H1 (cell line): ENCODE results near the gene TMEM250. TPM values are rescaled to one million over a fixed set of nuclear protein-coding genes. Genes with fewer than 3 reads are reported as not detected.

Experiments
- CTCF ChIA-PET: fragments of 300-600 bp; sonication (Branson Sonifier 250); formaldehyde crosslinking; loops from one replicate; lab custom pipeline; 2021; ENCODE audit not compliant: partially characterized antibody; lab: Charles Lee
- POLR2A ChIA-PET: fragments of 300-600 bp; sonication (Branson Sonifier 250); formaldehyde crosslinking; loops from one replicate; lab custom pipeline; 2021; ENCODE audit warnings: inconsistent platforms; ENCODE audit not compliant: partially characterized antibody; lab: Charles Lee
- DNase-seq, 2 experiments: peaks; one replicate each; pipeline versions ENCODE4 v3.0.0 to v3.0.0-alpha.2; 2010 to 2022; ENCODE audit warnings: low spot score in 2 of 2, low read depth in 1 of 2, mixed read lengths in 1 of 2
- FAIRE-seq: peaks from 2 replicates; lab custom pipeline; 2011; peaks lifted over from hg19 to GRCh38; lab: Jason Lieb, UNC
- H2AFZ ChIP-seq: 2 replicates; pipeline ENCODE4 v1.8.1; 2012; ENCODE audit warnings: low read length, inconsistent platforms
- H2AK5ac ChIP-seq: 2 replicates; pipeline ENCODE4 v1.6.1; 2013; ENCODE audit warnings: low read depth, low read length
- H2BK120ac ChIP-seq: replicated peaks from 2 replicates; pipeline ENCODE3; 2013; ENCODE audit warnings: low read depth, low read length, inconsistent platforms
- H2BK12ac ChIP-seq: 2 replicates; pipeline ENCODE4 v1.6.1; 2013; ENCODE audit warnings: low read depth, low read length
- H2BK15ac ChIP-seq: 2 replicates; pipeline ENCODE4 v1.6.1; 2013; ENCODE audit warnings: low read length
- H2BK20ac ChIP-seq: 2 replicates; pipeline ENCODE4 v1.6.1; 2013; ENCODE audit warnings: low read length
- H2BK5ac ChIP-seq: 2 replicates; pipeline ENCODE4 v1.6.1; 2013; ENCODE audit warnings: low read depth, low read length
- H3K14ac ChIP-seq: 2 replicates; pipeline ENCODE4 v1.6.1; 2013; ENCODE audit warnings: inconsistent platforms; ENCODE audit not compliant: insufficient read length
- H3K18ac ChIP-seq: 2 replicates; pipeline ENCODE4 v1.6.1; 2013; ENCODE audit warnings: low read length; ENCODE audit errors: extremely low read depth
- H3K23ac ChIP-seq: 2 replicates; pipeline ENCODE4 v1.6.1; 2013; ENCODE audit warnings: inconsistent platforms; ENCODE audit not compliant: insufficient read length
- H3K23me2 ChIP-seq: 2 replicates; pipeline ENCODE4 v1.6.1; 2013; ENCODE audit warnings: low read depth, low read length
- H3K27ac ChIP-seq: 2 replicates; pipeline ENCODE4 v1.6.1; 2011; ENCODE audit warnings: low read depth, low read length, inconsistent platforms
- H3K27me3 ChIP-seq, 4 experiments: replicated peaks in 1 of 4; 1 replicate in 1 of 4; 2 replicates in 3 of 4; pipeline versions ENCODE4 v1.6.1 to v1.8.1; 2011 to 2013; ENCODE audit warnings: low read length in 3 of 4, mild to moderate bottlenecking in 3 of 4, inconsistent platforms in 2 of 4, mixed read lengths in 2 of 4, moderate library complexity in 1 of 4; ENCODE audit not compliant: control insufficient read depth in 3 of 4, insufficient read depth in 3 of 4; ENCODE audit errors: extremely low read depth in 1 of 4
- H3K36me3 ChIP-seq, 4 experiments: 2 replicates each; pipeline versions ENCODE4 v1.6.1 to v1.8.1; 2011 to 2013; ENCODE audit warnings: mild to moderate bottlenecking in 4 of 4, low read length in 3 of 4, moderate library complexity in 2 of 4, control low read depth in 1 of 4, inconsistent platforms in 1 of 4; ENCODE audit not compliant: insufficient read depth in 4 of 4, control insufficient read depth in 2 of 4
- H3K4ac ChIP-seq: replicated peaks from 2 replicates; pipeline ENCODE3; 2013; ENCODE audit warnings: low read length, low read depth, mixed read lengths, inconsistent platforms; ENCODE audit not compliant: insufficient read length
- H3K4me1 ChIP-seq, 4 experiments: replicated peaks in 1 of 4; 1 replicate in 1 of 4; 2 replicates in 3 of 4; pipeline versions ENCODE4 v1.6.1 to v1.8.1; 2011 to 2013; ENCODE audit warnings: low read length in 3 of 4, inconsistent platforms in 2 of 4, mixed read lengths in 1 of 4; ENCODE audit not compliant: insufficient read depth in 4 of 4, control insufficient read depth in 3 of 4
- H3K4me2 ChIP-seq, 2 experiments: 2 replicates each; pipeline versions ENCODE4 v1.6.1 to v1.8.1; 2011 to 2013; ENCODE audit warnings: low read depth in 2 of 2, low read length in 2 of 2, control low read depth in 1 of 2, inconsistent platforms in 1 of 2, mild to moderate bottlenecking in 1 of 2; ENCODE audit not compliant: insufficient read depth in 1 of 2
- H3K4me3 ChIP-seq, 4 experiments: fragments of 200-600, 300-600 bp in 1 of 4; sonication (generic), shearing (Covaris generic), sonication (Bioruptor Twin) in 1 of 4; 2 replicates each; pipeline versions ENCODE4 v1.5.1 to v1.8.1; 2011 to 2016; ENCODE audit warnings: low read length in 4 of 4, low read depth in 3 of 4, control low read depth in 2 of 4, inconsistent platforms in 2 of 4, mild to moderate bottlenecking in 2 of 4, mixed read lengths in 1 of 4, moderate library complexity in 1 of 4; ENCODE audit not compliant: insufficient read depth in 2 of 4; ENCODE audit errors: extremely low read depth in 1 of 4
- H3K56ac ChIP-seq: replicated peaks from 2 replicates; pipeline ENCODE3; 2013; ENCODE audit warnings: low read depth, mild to moderate bottlenecking, mixed read lengths, low read length, inconsistent platforms; ENCODE audit not compliant: insufficient read length
- H3K79me1 ChIP-seq: 2 replicates; pipeline ENCODE4 v1.6.1; 2013; ENCODE audit warnings: low read depth, low read length, control low read depth
- H3K79me2 ChIP-seq, 2 experiments: 2 replicates each; pipeline versions ENCODE4 v1.6.1 to v1.8.1; 2012 to 2013; ENCODE audit warnings: low read length in 2 of 2, mild to moderate bottlenecking in 2 of 2, inconsistent platforms in 1 of 2; ENCODE audit not compliant: insufficient read depth in 2 of 2, control insufficient read depth in 1 of 2
- H3K9ac ChIP-seq, 4 experiments: replicated peaks in 1 of 4; 1 replicate in 1 of 4; 2 replicates in 3 of 4; pipeline versions ENCODE4 v1.6.1 to v1.8.1; 2011 to 2013; ENCODE audit warnings: low read depth in 3 of 4, low read length in 3 of 4, control low read depth in 2 of 4, mild to moderate bottlenecking in 2 of 4, moderate library complexity in 2 of 4, inconsistent platforms in 1 of 4; ENCODE audit errors: extremely low read depth in 1 of 4
- H3K9me3 ChIP-seq, 2 experiments: 2 replicates each; pipeline versions ENCODE4 v1.6.1 to v1.8.1; 2012 to 2013; ENCODE audit warnings: mild to moderate bottlenecking in 2 of 2, moderate library complexity in 2 of 2, control low read depth in 1 of 2, inconsistent platforms in 1 of 2, low read depth in 1 of 2, low read length in 1 of 2, mixed read lengths in 1 of 2; ENCODE audit not compliant: insufficient read depth in 2 of 2
- H4K20me1 ChIP-seq, 2 experiments: replicated peaks in 1 of 2; 2 replicates each; pipeline versions ENCODE3 to v1.8.1; 2011 to 2013; ENCODE audit warnings: inconsistent platforms in 2 of 2, low read length in 2 of 2, mild to moderate bottlenecking in 1 of 2; ENCODE audit not compliant: insufficient read depth in 2 of 2, control insufficient read depth in 1 of 2
- H4K5ac ChIP-seq: 2 replicates; pipeline ENCODE4 v1.6.1; 2013; ENCODE audit warnings: low read length, low read depth, mixed read lengths, inconsistent platforms; ENCODE audit not compliant: insufficient read length
- H4K8ac ChIP-seq: 2 replicates; pipeline ENCODE4 v1.8.0; 2013; ENCODE audit warnings: mild to moderate bottlenecking, moderate library complexity, low read length, inconsistent platforms; ENCODE audit not compliant: insufficient read depth; ENCODE audit errors: extremely low read depth
- H4K91ac ChIP-seq: replicated peaks from 2 replicates; pipeline ENCODE3; 2013; ENCODE audit warnings: low read length, mixed read lengths, inconsistent platforms; ENCODE audit not compliant: insufficient read length
- BACH1 ChIP-seq: IDR thresholded peaks from 2 replicates; pipeline ENCODE4 v1.6.1; 2012; ENCODE audit warnings: low read length, improper control_type of control experiment
- BCL11A ChIP-seq, 2 experiments: IDR thresholded peaks; one replicate each; pipeline ENCODE4 v1.6.1; 2011; ENCODE audit warnings: low read depth in 2 of 2, low read length in 2 of 2, mild to moderate bottlenecking in 2 of 2
- CBX5 ChIP-seq: fragments of 300-800, 300-1000 bp; sonication (generic); IDR thresholded peaks from 2 replicates; pipeline ENCODE4 v1.7.1; 2016; ENCODE audit warnings: antibody characterized with exemption, low read length, low read depth
- CHD2 ChIP-seq: IDR thresholded peaks from 2 replicates; pipeline ENCODE4 v1.6.1; 2012; ENCODE audit warnings: low read length, improper control_type of control experiment
- CTBP2 ChIP-seq: IDR thresholded peaks from 2 replicates; pipeline ENCODE4 v1.7.0; 2011; ENCODE audit warnings: borderline replicate concordance, mild to moderate bottlenecking, moderate library complexity, mixed read lengths, low read length; ENCODE audit not compliant: insufficient read depth, insufficient read length
- EGR1 ChIP-seq: IDR thresholded peaks from 2 replicates; pipeline ENCODE4 v1.6.1; 2011; ENCODE audit warnings: low read depth, low read length, borderline replicate concordance
- EZH2 ChIP-seq: fragments of 200-600 bp; sonication (generic); IDR thresholded peaks from 2 replicates; pipeline ENCODE4 v1.7.1; 2012; ENCODE audit warnings: low read depth, mild to moderate bottlenecking, moderate library complexity, low read length, inconsistent platforms; ENCODE audit not compliant: severe bottlenecking
- NANOG ChIP-seq: IDR thresholded peaks from 2 replicates; pipeline ENCODE4 v1.6.1; 2011; ENCODE audit warnings: low read length, low read depth, mild to moderate bottlenecking, inconsistent platforms; ENCODE audit not compliant: insufficient read depth, poor library complexity, severe bottlenecking
- POU5F1 ChIP-seq: IDR thresholded peaks from 2 replicates; pipeline ENCODE4 v1.6.1; 2011; ENCODE audit warnings: low read depth, mild to moderate bottlenecking, low read length, moderate library complexity
- SP1 ChIP-seq: IDR thresholded peaks from 2 replicates; pipeline ENCODE4 v1.6.1; 2011; ENCODE audit warnings: low read depth, low read length
- SRF ChIP-seq: IDR thresholded peaks from 2 replicates; pipeline ENCODE4 v1.6.1; 2011; ENCODE audit warnings: mild to moderate bottlenecking, low read depth, low read length, moderate library complexity
- TAF7 ChIP-seq: optimal IDR thresholded peaks from 2 replicates; pipeline ENCODE3; 2011; ENCODE audit warnings: low read depth, mild to moderate bottlenecking, inconsistent platforms, low read length, moderate library complexity, borderline replicate concordance
- TBP ChIP-seq: IDR thresholded peaks from 2 replicates; pipeline ENCODE4 v1.6.1; 2011; ENCODE audit warnings: low read depth, low read length, improper control_type of control experiment
- WGBS, 2 experiments: shearing (Covaris generic) in 1 of 2; methylation state at CpG; one replicate each; pipeline versions ENCODE4 v1.1.6 to v1.1.7; 2013 to 2015; ENCODE audit warnings: low lambda C conversion rate in 2 of 2, mixed read lengths in 2 of 2, inconsistent platforms in 1 of 2, low coverage in 1 of 2, missing lambda C conversion rate in 1 of 2; ENCODE audit not compliant: insufficient replicate concordance in 2 of 2, insufficient coverage in 1 of 2, insufficient read length in 1 of 2; ENCODE audit errors: extremely low coverage in 1 of 2, missing lambda C conversion rate in 1 of 2; 5-methylcytosine and 5-hydroxymethylcytosine counted together
- polyA plus RNA-seq, 7 experiments: library from polyadenylated mRNA; depleted of rRNA in 3 of 7; stranded (reverse) in 5 of 7; unstranded in 2 of 7; fragments of >200 nt in 5 of 7; fragments of 200-250 nt in 2 of 7; gene quantifications; 1 replicate in 5 of 7; 2 replicates in 1 of 7; 4 replicates in 1 of 7; pipeline versions ENCODE4 v1.2.1 to v1.2.3, GENCODE V29; 2011 to 2013; ENCODE audit warnings: missing spikeins in 2 of 7, mixed read lengths in 2 of 7
- total RNA-seq: library from RNA; stranded (reverse); fragmentation: NEBNext Ultra II Directional; extraction: Animal tissue kit (Norgen Biotek cat#: 25700); gene quantifications from 2 replicates; pipeline ENCODE4 v1.2.1, GENCODE V29; 2021

The TMEM250 gene
- total and polyA plus RNA-seq, 2 of the 8 experiments (the other 6 are each of a cell fraction or from before 2014, with no cell fraction given), result 22.3 to 34.9 TPM

GRCh38 chr9:136140966-136141365 lies 22.3 kb upstream of the TMEM250 start:
- Histone ChIP-seq H3K4me1 (peaks cover 3 to 21% (median 13%) of the 10 kb centered on the region in 4 experiments), H4K91ac (no peak overlapping the region), H2AK5ac (no peak overlapping the region), H2BK12ac (peak overlapping the region; percentile 27; the same call in 1 of the 2 replicates), H4K8ac (no peak overlapping the region), H3K79me2 (no peaks in the 10 kb centered on the region), H3K23ac (no peak overlapping the region), H3K27ac (no peak overlapping the region), H2BK5ac (no peak overlapping the region; the same call in 1 of the 2 replicates), H3K4ac (no peak overlapping the region), H2BK20ac (0 out of 2 replicates have a peak overlapping the region, but pooled peaks have one; percentile 18), H3K4me3 (no peak overlapping the region), H4K20me1 (no peaks in the 10 kb centered on the region), H3K79me1 (no peaks in the 10 kb centered on the region), H2BK15ac (no peak overlapping the region), H3K9me3 (no peaks in the 10 kb centered on the region), H4K5ac (no peak overlapping the region), H2BK120ac (no peak overlapping the region), H3K9ac (no peak overlapping the region), H3K18ac (no peak overlapping the region), H3K36me3 (no peaks in the 10 kb centered on the region), H3K27me3 (no peaks in the 10 kb centered on the region; a peak in 1 of 7 replicates), H3K23me2 (no peaks in the 10 kb centered on the region), H3K56ac (no peak overlapping the region), H3K14ac (no peak overlapping the region), H3K4me2 (no peak overlapping the region), H2AFZ (no peak overlapping the region)
- FAIRE-seq (no peak), DNase-seq (no peak)
- ChIA-PET POLR2A (interaction anchor here (1.0 kb wide), 1 partner anchor 89 kb away, joined by 3 read pairs; no protein-coding TSS in a partner anchor), CTCF (interaction anchor here (0.7 to 3.1 kb wide), 21 partner anchors 12 to 329 kb away, joined by 3 to 16 read pairs (median 4); no protein-coding TSS in a partner anchor)
- WGBS, 2 experiments, result 90% methylated on average over 12 of the region's 14 CpGs; no CpG with 5 or more reads in 1 of the 2 experiments
- TF ChIP-seq CTBP2, result no peak
- no peak for TF ChIP-seq TAF7
- no peak for TF ChIP-seq SRF
- no peak for TF ChIP-seq CHD2
- TF ChIP-seq CBX5, result no peak
- TF ChIP-seq TBP, result no peak
- TF ChIP-seq NANOG, result no peak
- no peak for TF ChIP-seq BCL11A (IDR thresholded peaks at IDR 0.05; ENCODE audit: low read depth in 2 of 2, low read length in 2 of 2)
- no peak for TF ChIP-seq SP1
- TF ChIP-seq EGR1, result no peak
- no peak for TF ChIP-seq EZH2
- no peak for TF ChIP-seq BACH1
- no peak for TF ChIP-seq POU5F1
